ENCODE results near the gene FAM236B.
"Not testable (repeated sequence)": the region's sequence is repeated elsewhere in the genome, so short reads cannot be mapped to it uniquely, and the experiment has no call there.

The FAM236B gene

DNA sequence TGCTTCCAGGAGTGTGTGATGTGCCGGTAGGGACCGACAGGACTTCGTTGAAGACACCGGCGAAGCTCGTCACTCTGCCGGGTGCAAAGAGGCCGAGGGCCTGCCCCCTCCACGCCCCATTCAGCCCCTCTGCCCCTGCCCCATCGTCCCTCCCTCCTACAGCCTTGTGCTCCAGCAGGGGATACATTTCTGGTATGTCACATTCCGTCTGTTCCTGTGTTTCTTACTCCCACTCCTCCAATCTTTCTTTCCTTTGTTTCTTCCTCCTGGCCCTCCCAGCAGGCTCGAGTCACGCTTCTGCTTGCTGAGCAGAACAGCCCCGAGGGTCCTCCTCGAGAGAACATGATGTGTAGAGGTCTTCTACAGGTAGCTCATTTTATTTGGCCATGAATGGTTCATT lies at the start of gene FAM236B:
TSS of gene FAM236B (minus strand) at position 101 of the 400 bp plus-strand sequence. CDS start at position 1, 100 bp downstream.
- H3K9me3 ChIP-seq, H3K4me2 ChIP-seq, H3K36me3 ChIP-seq, H3K27me3 ChIP-seq, H3K4me3 ChIP-seq, H4K20me1 ChIP-seq, H3K4me1 ChIP-seq, H3K9ac ChIP-seq, H3K27ac ChIP-seq: not testable (repeated sequence)

DNA sequence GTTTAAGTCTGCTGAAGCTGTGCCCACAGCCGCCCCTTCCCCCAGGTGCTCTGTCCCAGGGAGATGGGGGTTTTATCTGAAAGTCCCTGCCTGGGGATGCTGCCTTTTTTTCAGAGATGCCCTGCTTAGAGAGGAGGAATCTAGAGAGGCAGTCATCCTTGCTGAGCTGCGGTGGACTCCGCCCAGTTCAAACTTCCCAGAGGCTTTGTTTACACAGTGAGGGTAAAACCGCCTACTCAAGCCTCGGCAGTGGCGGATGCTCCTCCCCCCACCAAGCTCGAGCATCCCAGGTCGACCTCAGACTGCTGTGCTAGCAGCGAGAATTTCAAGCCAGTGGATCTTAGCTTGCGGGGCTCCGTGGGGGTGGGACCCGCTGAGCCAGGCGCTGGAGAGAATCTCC lies 48.2 kb upstream of the FAM236B start:
- not testable (repeated sequence) for H4K20me1 ChIP-seq, H3K4me3 ChIP-seq, H3K27ac ChIP-seq, H3K4me2 ChIP-seq, H3K4me1 ChIP-seq, H3K9me3 ChIP-seq, H3K36me3 ChIP-seq, H3K9ac ChIP-seq, H3K27me3 ChIP-seq

DNA sequence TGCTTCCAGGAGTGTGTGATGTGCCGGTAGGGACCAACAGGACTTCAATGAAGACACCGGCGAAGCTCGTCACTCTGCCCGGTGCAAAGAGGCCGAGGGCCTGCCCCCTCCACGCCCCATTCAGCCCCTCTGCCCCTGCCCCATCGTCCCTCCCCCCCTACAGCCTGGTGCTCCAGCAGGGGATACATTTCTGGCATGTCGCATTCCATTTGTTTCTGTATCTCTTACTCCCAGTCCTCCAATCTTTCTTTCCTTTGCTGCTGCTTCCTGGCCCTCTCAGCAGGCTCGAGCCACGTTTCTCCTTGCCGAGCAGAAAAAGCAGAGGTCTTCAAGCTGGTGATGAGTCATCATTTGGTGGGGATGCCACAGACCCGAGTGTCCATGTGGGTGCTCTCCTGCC lies 25.6 kb upstream of the FAM236B start, which contains the start of gene FAM236D:
TSS of gene FAM236D (minus strand) at position 101 of the 400 bp plus-strand sequence. CDS start at position 1, 100 bp downstream.
- not testable (repeated sequence) for H3K27ac ChIP-seq, H3K4me2 ChIP-seq, H4K20me1 ChIP-seq, H3K4me3 ChIP-seq, H3K9ac ChIP-seq, H3K9me3 ChIP-seq, H3K36me3 ChIP-seq, H3K4me1 ChIP-seq, H3K27me3 ChIP-seq

DNA sequence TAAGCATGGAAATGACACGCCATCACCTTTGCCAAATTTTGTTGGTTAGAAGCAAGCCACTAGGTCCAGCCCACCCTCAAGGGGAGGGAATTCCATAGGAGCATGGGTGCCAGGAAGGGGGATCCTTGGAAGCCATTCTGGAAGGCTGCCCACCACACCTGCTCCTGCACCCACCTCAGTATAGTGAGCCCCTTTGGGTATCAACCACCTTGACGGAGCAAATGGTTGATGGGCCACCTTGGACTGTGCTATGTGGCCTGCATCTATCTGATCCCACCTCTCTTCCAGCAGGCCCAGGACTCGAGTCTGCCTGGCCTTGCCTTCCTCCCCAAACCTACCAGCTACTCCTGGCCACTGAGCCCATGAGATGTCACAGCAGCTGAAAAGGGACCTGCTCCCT lies 7.9 kb upstream of the FAM236B start:
- H3K9me3 ChIP-seq, H3K27ac ChIP-seq, H3K4me1 ChIP-seq, H3K9ac ChIP-seq, H3K27me3 ChIP-seq, H4K20me1 ChIP-seq, H3K36me3 ChIP-seq, H3K4me3 ChIP-seq, H3K4me2 ChIP-seq: not testable (repeated sequence)

DNA sequence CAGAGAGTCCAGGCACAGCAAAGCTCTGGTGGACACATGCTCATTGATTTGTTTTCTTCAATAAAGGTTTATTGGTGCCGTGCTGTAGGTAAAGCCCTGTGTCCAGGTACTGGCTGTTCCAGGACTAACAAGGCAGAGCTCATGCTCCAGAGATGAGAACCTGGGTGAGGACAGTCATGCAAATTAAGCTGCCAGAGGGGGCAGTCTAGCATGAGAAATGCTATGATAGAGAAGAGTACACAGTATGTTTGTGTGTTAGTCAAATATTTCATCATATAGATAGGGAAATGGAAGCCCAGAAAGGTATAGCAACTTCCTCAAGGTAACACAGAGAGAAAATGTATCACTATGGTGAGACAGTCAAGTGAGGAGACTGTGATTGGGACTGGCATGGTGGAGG lies 5.7 kb upstream of the FAM236B start:
- not testable (repeated sequence) for H3K9me3 ChIP-seq, H3K36me3 ChIP-seq, H4K20me1 ChIP-seq, H3K4me2 ChIP-seq, H3K4me1 ChIP-seq, H3K27ac ChIP-seq, H3K4me3 ChIP-seq, H3K27me3 ChIP-seq, H3K9ac ChIP-seq

DNA sequence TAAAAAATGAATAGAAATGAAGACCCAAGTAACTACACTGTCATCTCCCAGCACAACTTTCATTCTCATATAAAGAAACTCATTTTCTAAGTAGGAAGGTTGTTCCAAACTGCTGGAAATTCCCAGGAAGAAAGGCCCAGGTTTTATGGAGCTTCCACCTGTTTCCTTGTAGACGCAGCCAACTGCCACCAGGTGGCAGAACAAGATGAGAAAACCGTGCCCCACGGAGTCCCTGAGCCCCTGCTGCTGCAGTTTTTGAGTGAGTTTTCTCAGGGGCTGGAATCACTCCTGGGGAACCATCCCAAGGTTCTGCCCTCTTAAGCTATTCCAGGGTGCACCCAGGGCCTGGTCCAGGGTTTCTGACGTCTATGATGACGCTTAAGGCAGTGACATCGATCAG lies 1.5 kb upstream of the FAM236B start:
- not testable (repeated sequence) for H3K4me2 ChIP-seq, H4K20me1 ChIP-seq, H3K4me3 ChIP-seq, H3K9ac ChIP-seq, H3K9me3 ChIP-seq, H3K4me1 ChIP-seq, H3K27me3 ChIP-seq, H3K27ac ChIP-seq, H3K36me3 ChIP-seq

DNA sequence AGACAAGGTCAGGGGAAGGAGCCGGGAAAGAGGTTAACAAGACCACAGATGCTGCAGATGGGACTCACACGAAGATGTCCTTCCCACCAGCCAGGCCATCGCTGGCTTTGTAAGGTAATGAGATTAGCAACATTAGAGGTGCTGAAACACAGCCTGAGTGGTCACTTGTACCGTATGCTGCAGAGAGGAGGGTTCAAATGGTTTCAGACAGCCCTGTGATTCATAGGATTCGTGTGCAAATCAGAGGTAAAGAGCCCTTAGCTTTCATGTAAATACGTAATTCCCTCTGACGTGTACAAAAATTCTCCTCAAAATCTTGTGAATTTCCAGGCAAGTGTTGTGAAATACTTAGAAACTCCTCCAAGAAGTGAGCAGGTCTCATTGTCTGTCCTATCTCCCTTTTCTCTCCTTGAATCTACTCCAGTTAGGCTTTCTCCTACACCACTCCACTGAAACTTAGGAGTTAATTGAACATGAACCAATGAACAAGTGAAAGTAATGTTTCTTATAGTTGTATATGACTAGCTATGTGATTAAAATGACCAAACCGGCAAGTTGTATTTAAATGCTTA lies 991 bp upstream of the FAM236B start:
- not testable (repeated sequence) for H3K9ac ChIP-seq, H3K27ac ChIP-seq, H4K20me1 ChIP-seq, H3K27me3 ChIP-seq, H3K4me2 ChIP-seq, H3K4me3 ChIP-seq, H3K36me3 ChIP-seq, H3K9me3 ChIP-seq, H3K4me1 ChIP-seq

DNA sequence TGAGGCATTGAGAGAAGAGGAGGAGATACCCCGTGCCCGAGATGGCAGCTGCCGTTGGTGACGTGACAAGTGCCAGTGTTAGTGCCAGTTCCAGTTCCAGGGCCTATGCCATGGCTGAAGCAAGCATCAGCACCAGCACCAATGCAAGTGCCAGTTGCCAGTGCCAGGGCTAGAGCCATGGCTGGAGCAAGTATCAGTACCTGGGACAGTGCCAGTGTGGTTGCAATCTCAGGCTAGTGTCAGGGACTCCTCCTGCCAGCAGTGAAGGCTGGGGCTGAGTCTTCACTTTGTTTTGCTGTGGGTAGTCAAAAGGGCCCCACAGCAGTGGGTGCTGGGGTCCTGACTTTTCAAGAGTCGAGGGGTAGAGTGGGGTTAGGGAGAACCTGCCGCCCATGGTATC lies 4.3 kb downstream of the FAM236B start:
- H3K36me3 ChIP-seq, H3K9me3 ChIP-seq, H3K27me3 ChIP-seq, H3K4me1 ChIP-seq, H4K20me1 ChIP-seq, H3K4me2 ChIP-seq, H3K27ac ChIP-seq, H3K9ac ChIP-seq, H3K4me3 ChIP-seq: not testable (repeated sequence)

DNA sequence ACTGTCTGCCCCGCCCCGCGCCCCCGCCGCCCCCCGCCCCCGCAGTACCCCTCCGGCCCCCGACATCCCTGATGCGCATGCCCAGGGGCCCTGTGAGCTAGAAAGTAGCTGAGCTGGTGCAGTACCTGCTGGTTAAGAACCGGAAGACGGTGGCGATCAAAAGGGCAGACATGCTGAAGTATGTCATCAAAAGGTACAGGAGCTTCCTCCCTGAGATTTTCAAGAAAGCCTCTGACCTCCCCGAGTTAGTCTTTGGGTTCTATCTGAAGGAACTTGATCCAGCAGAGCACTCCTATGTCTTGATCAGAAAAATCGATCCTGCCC lies 5.0 kb downstream of the FAM236B start:
- H3K4me1 ChIP-seq, H3K36me3 ChIP-seq, H3K9ac ChIP-seq, H3K27me3 ChIP-seq, H3K9me3 ChIP-seq, H3K4me3 ChIP-seq, H3K4me2 ChIP-seq, H4K20me1 ChIP-seq, H3K27ac ChIP-seq: not testable (repeated sequence)

DNA sequence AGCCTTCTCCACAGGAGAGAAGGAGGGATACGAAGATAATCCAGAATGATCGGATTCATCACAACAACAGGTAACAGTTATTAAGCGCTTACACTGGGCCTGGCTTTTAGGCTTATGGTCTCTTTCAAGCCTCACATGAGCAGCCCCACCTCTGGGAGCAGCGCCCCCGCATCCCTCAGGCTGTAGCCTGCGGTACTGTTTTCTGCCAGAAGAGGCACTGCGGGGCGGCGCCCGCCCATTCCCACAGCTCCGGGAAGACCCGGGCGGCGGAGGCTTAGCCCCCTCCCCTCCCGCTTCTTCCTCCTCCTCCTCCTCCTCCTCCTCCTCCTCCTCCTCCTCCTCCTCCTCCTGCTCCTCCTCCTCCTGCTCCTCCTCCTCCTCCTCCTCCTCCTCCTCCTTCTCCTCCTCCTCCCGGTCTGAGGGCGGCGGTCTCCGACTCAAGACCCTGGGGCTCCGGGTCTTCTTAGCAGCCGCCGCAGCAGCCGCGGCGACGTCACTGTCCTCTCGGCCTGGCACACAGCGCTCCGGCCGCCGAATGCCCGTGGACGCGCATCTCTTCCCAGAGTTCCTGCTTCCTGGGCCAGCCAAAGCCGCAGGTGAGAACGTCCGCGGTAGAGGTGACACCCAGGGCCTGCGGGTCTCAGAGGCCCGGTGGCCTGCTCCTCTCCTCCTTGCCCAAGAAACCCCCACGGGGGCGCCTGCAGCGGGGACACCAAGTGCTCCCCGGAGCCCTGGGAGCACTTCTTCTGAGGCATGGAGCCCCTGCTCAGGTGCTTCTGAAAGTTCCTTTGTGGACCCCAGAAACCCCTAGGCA lies 5.6 kb downstream of the FAM236B start, which contains the start of gene DMRTC1B:
TSS of gene DMRTC1B (plus strand) at position 238 of the 814 bp plus-strand sequence. CDS start 68,246 bp downstream, outside the sequence.
- not testable (repeated sequence) for H3K27me3 ChIP-seq, H3K9me3 ChIP-seq, H3K4me2 ChIP-seq, H3K4me1 ChIP-seq, H3K9ac ChIP-seq, H3K27ac ChIP-seq, H3K36me3 ChIP-seq, H3K4me3 ChIP-seq, H4K20me1 ChIP-seq

DNA sequence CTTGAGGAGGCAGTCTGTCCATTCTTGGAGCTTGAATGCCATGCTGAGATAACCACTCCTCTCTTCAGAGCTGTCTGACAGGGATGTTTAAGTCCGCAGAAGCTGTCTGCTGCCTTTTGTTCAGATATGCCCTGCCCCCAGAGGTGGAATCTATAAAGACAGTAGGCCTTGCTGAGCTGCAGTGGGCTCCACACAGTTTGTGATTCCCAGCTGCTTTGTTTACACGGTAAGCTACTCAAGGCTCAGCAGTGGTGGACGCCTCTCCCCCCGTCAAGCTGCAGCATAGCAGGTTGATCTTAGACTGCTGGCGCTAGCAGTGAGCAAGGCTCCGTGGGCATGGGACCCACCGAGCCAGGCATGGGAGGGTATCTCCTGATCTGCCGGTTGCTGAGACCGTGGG lies 22.0 kb downstream of the FAM236B start:
- not testable (repeated sequence) for H3K27ac ChIP-seq, H3K9ac ChIP-seq, H4K20me1 ChIP-seq, H3K4me2 ChIP-seq, H3K4me1 ChIP-seq, H3K4me3 ChIP-seq, H3K36me3 ChIP-seq, H3K27me3 ChIP-seq, H3K9me3 ChIP-seq

DNA sequence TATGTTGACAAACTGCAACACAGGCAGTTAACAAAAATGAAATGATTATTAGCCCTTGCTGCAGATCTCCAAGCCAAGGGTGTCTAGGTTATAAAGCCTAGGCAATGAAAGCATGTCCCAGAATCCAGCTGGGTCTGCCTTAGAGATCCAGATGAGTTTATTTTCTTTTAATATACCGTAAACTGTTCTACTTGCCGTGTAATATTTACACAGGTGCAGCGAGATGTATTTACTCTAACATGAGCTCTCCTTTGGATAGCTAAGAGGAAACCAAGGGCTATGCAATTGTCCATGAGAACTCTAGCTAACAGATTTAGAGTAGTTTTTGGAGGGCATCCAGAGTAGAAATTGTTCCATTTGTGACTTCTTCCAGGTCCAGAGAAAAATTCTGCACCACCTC lies 33.9 kb downstream of the FAM236B start:
- H3K27me3 ChIP-seq, H3K27ac ChIP-seq, H3K9ac ChIP-seq, H3K4me1 ChIP-seq, H4K20me1 ChIP-seq, H3K9me3 ChIP-seq, H3K4me2 ChIP-seq, H3K4me3 ChIP-seq, H3K36me3 ChIP-seq: not testable (repeated sequence)

DNA sequence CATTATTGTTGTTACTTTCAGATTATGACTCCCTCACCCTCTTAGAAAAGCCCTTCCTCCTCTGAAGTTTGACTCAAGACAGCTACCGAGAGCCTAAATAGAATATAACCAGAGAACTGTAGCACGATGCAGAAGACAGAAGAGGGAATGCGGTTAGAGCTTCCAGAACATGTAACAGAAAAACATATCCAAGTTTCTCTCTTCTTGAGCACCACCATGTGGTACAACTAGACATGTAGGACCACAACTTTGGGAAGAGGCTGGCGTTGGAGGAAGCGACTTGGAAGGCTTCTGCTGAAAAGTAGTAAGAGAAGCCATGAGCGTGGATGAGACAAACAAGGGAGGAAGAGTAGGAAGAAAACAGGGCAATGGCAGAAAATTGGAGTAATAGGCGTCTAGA lies 36.9 kb downstream of the FAM236B start:
- H3K36me3 ChIP-seq, H3K27me3 ChIP-seq, H3K4me2 ChIP-seq, H3K9me3 ChIP-seq, H3K9ac ChIP-seq, H3K27ac ChIP-seq, H3K4me1 ChIP-seq, H4K20me1 ChIP-seq, H3K4me3 ChIP-seq: not testable (repeated sequence)

Measured in BLaER1 (cell line).